Vagina (tissue), 2 donors: ENCODE results near the gene HOXB5.

Source experiments
- CTCF ChIP-seq, 3 experiments: fragments of 450-650 bp in 2 of 3; fragments of 200-600 bp in 1 of 3; sonication (generic) in 1 of 3; IDR thresholded peaks; one replicate each; pipeline ENCODE4 v1.5.1; 2017 to 2019; ENCODE audit warnings: antibody characterized with exemption in 3 of 3, mild to moderate bottlenecking in 2 of 3, moderate library complexity in 2 of 3
- POLR2A ChIP-seq, 2 donors: fragments of 450-650 bp; IDR thresholded peaks; one replicate each; pipeline ENCODE4 v1.6.1; 2017; ENCODE audit warnings: antibody characterized with exemption in 2 of 2, mild to moderate bottlenecking in 2 of 2, moderate library complexity in 2 of 2
- POLR2AphosphoS5 ChIP-seq, 2 donors: sonication (generic); formaldehyde crosslinking; IDR thresholded peaks; one replicate each; pipeline ENCODE4 v1.9.0; 2017; ENCODE audit warnings: antibody characterized with exemption in 2 of 2, mild to moderate bottlenecking in 2 of 2, low read depth in 1 of 2; ENCODE audit not compliant: insufficient read depth in 1 of 2

- no peak for TF ChIP-seq CTCF (IDR thresholded peaks at IDR 0.05)
- no peak for TF ChIP-seq POLR2AphosphoS5 (IDR thresholded peaks at IDR 0.05; ENCODE audit: insufficient read depth in 1 of 2, low read depth in 1 of 2)
- no peak for TF ChIP-seq POLR2A (IDR thresholded peaks at IDR 0.05)
Observed at GRCh38 chr17:48592057-48592514, 1.5 kb downstream of the HOXB5 start.
